Measurements from ENCODE around the gene TNFAIP8L2.
A peak's percentile ranks its signal among the peaks of the same experiment; 100 is the strongest.

TNFAIP8L2 gene

DNA sequence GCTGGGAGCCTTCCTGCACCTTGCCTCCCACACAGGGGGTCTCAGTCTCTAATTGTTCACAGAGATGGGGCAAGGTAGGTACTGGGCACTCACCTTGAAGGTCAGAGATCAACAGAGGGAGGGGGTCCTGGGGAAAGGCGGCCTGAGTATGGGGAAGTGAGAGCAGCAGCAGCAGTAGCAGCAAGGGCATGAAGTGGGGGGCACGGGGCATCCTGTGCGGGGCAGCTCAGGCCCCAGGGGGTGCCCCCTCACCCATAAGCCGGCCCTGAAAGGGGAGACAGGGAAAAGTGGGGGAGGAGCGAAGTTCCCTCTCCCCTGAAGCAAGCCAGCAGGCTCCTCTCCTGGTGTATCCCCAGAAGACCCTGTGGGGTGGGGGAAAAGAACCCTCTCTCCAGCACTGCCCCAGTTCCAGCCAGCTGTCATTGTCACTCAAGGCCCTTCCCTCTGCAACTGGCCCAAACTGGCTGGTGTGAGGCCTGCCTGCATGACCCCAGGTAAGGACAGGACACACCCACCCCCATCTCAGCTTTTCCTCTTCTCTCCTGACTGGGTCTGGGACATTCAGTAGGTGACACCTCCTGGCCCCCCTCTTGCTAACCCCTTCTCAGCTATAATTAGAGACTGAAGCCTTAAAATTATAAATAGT, 13.9 kb upstream of the TNFAIP8L2 start:
- Mint-ChIP-seq H3K4me1 (peaks cover 17% of the 10 kb centered on the region), H3K27ac (no peak overlapping the region), H3K4me3 (no peak overlapping the region), H3K27me3 (no peaks in the 10 kb centered on the region), H3K36me3 (no peaks in the 10 kb centered on the region), H3K9me3 (no peaks in the 10 kb centered on the region)

DNA sequence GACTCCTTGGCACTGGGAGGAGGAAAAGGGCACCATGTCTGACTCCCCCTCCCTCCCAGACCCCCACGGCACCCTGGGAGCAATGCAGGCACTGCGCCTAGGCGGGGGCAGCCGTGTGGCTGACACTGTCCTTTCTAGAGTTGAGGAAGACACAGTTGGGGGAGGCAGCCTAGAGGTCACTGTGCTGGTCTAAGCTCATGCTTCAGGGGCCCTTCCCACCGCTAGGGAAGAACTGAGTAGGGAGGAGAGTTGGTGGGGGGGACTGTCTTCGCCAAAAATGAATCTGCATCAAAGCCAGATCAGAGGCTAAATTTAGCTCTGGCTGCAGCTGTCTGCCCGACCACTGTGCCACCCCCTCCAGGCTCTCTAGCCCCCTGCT, 13.4 kb upstream of the TNFAIP8L2 start:
- peaks cover 17% of the 10 kb centered on the region for H3K4me1 Mint-ChIP-seq
- no peaks in the 10 kb centered on the region for H3K36me3 Mint-ChIP-seq
- no peaks in the 10 kb centered on the region for H3K9me3 Mint-ChIP-seq
- no peak overlapping the region for H3K27ac Mint-ChIP-seq
- no peaks in the 10 kb centered on the region for H3K27me3 Mint-ChIP-seq
- H3K4me3 Mint-ChIP-seq = no peak overlapping the region

DNA sequence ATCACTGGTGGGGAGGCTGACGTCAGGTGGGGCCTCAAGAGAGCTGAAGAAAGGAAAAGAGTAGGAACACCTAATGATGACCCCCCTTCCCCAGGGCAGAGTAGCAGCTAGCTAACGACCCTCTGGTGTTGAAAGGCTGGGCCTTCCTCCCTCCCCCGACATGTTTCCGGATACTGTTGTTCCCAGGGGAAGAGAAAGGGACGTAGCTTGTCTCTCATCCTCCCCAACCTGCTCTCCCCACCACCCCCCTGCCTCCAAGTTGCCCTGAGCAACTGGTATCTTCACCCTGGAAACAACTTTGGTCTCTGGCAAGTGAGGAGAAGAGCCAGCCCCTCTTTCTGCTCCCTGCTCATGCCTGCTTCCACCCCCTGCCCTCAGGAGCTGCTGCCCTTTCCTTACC, 12.5 kb upstream of the TNFAIP8L2 start:
- H3K4me1 Mint-ChIP-seq = peaks cover 17% of the 10 kb centered on the region
- no peaks in the 10 kb centered on the region for H3K36me3 Mint-ChIP-seq
- H3K27me3 Mint-ChIP-seq = no peaks in the 10 kb centered on the region
- no peak overlapping the region for H3K27ac Mint-ChIP-seq
- H3K9me3 Mint-ChIP-seq = no peaks in the 10 kb centered on the region
- no peak overlapping the region for H3K4me3 Mint-ChIP-seq

DNA sequence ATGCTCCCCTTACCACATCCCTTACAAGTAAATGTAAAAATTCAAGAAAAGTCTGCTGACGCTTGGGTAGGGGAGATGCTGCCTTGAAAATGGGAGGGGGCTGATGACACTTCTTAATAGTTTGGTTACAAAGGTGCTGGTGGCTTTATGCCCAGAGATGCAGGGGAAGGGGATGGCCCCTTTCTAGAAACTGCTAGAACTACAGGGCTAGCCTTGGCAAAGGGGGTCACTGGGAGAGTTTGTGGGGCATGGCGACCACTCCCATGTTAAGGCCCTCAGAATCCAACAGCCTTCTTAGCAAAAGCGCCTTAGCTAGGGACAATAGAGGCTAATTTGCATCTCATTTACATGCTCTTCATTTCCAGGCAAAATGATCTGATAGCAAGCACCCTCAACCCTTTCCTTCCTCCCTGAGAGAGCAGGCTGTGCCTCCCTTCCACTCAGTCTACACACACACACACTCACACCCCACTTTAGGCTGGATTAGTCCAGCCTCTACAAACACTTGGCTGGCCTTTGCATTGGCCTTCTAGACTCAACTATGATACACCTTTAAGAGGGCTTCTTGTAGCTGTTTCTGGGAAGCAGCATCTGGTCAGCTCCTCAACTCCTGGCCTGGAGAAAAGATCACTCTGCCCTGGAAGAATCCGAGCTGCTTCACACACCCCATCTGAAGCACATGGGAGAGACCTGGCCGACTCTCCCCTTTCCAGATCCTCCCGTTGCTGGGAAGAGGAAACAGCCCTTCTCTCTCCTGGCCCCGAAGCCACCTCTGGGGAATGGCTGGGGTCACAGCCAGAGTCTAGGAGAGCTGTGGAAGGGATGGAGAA, 11.8 kb upstream of the TNFAIP8L2 start:
- no peaks in the 10 kb centered on the region for H3K9me3 Mint-ChIP-seq
- H3K27me3 Mint-ChIP-seq = no peaks in the 10 kb centered on the region
- peaks cover 17% of the 10 kb centered on the region for H3K4me1 Mint-ChIP-seq
- no peak overlapping the region for H3K4me3 Mint-ChIP-seq
- no peak overlapping the region for H3K27ac Mint-ChIP-seq
- no peaks in the 10 kb centered on the region for H3K36me3 Mint-ChIP-seq

DNA sequence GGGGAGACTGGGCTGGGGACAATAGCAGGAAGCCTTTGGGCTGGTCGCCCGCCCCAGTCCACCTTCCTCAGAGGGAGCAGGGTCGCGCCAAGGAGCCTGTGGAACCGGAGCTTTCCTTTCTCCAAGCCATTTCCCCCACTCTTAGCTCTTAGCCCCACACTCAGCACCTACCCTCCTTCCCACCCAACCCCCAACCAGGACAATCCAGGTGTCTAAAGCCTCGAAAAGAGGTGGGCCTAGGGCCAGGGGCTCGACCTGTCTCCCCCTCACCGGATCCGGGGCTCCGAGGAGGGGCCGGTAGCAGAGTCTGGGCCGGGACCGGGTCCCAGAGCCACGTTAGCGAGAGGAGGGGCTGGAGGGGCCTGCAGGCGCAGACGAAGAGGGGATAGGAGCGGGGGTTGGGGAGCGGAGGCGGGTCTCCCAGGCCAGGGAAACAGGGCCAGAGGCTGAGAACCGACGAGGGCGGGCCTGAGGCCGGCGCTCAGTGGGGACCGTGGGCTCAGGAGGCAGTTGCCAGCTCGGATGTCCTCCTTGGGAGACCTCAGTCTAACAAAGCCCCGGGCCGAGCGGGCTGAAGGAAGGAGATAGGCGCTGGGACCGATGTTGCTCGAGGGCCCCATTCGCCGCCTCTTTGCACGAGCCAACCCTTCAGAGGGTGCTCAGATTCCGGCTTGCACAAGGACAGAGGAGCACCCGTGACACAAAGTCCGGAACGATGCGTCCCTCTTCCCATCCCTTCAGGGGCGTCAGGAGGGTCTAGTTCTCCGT, 11.0 kb upstream of the TNFAIP8L2 start:
- H3K27me3 Mint-ChIP-seq = no peaks in the 10 kb centered on the region
- no peaks in the 10 kb centered on the region for H3K36me3 Mint-ChIP-seq
- H3K9me3 Mint-ChIP-seq = no peaks in the 10 kb centered on the region
- peaks cover 17% of the 10 kb centered on the region for H3K4me1 Mint-ChIP-seq
- no peak overlapping the region for H3K27ac Mint-ChIP-seq
- peak overlapping the region; percentile 91 for H3K4me3 Mint-ChIP-seq

DNA sequence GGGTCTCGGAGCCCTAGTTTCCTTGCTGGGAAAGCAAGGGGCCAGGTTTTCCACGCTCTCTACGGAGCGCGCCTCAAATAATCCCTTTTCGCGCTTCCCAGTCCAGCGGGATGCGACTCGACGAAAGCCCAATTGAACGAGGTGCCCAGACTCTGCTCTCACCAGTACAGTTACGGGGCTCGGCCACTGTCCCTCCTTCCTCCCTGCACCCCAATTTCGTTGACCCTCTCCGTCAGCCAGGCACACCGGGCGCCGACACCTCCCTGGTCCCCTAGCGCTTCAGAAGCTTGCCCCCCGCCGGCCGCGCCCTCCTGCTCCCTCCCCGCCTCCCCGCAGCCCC, 10.4 kb upstream of the TNFAIP8L2 start:
- H3K36me3 Mint-ChIP-seq = no peaks in the 10 kb centered on the region
- peak overlapping the region; percentile 91 for H3K4me3 Mint-ChIP-seq
- H3K9me3 Mint-ChIP-seq = no peaks in the 10 kb centered on the region
- H3K27me3 Mint-ChIP-seq = no peaks in the 10 kb centered on the region
- H3K27ac Mint-ChIP-seq = no peak overlapping the region
- peaks cover 17% of the 10 kb centered on the region for H3K4me1 Mint-ChIP-seq

DNA sequence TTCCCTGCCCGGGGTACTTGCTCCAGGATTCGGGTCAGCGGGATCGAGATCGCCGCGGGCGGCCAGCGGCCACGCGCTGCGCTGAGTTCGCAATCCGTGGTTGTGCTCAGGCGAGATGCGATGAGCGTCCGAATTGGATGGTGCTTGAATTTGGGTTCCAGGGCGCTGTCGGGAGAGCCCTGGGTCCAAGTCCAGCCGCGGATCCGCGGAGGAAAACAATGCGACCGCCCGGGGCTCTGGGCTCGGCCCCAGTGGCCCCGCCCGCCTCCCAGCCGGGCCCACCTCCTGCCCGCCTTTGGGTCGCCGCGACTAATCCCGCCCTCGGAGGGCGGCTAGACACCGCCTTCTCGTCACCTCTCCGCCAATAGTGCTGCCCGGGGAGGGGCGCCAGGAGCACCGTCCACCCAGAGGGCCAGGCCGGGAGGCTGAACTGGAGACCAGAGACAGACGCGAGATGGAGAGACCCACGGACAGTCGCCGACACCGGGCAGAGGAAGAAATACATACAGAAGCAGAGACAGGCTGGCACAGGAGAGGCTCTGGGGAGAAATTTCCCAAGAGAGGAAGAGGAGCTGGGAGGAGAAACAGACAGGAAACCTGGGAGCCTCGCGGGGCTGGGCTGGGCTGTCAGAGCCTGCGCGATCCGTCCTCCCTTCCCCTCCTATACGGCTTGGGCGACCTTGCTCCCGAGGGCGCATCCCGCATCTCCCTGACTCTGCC, 9.9 kb upstream of the TNFAIP8L2 start, which contains the start of gene SEMA6C:
TSS of gene SEMA6C (minus strand) at position 220 of the 720 bp plus-strand sequence. CDS start 4,010 bp downstream, outside the sequence.
- peaks cover 17% of the 10 kb centered on the region for H3K4me1 Mint-ChIP-seq

DNA sequence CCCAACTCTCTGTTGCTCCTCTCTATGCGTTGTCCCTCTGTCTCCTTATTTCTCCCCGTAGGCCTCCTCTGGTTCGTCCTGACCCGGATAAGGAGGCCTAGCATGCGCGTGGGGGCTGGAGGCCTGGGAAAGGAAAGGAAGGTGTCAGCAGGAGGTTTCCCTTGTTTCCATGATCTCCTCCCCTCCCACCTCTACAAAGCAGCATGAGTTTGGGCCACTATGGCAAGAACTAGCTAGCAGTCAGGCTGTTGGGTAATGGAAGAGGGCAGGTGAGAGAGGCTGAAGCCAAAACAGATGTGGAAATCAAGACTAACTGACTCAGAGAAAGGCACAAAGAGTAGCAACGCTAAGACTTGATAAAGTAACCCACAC, 9.3 kb upstream of the TNFAIP8L2 start:
- H3K9me3 Mint-ChIP-seq = no peaks in the 10 kb centered on the region
- peaks cover 17% of the 10 kb centered on the region for H3K4me1 Mint-ChIP-seq
- H3K27me3 Mint-ChIP-seq = no peaks in the 10 kb centered on the region
- no peak overlapping the region for H3K27ac Mint-ChIP-seq
- H3K36me3 Mint-ChIP-seq = no peaks in the 10 kb centered on the region
- peak overlapping the region; percentile 91 for H3K4me3 Mint-ChIP-seq

More for the DNA sequence above, 9.9 kb upstream of the TNFAIP8L2 start, which contains the start of gene SEMA6C:
- peak within 1 kb of the TSS; percentile 63 for H3K27ac Mint-ChIP-seq
- H3K9me3 Mint-ChIP-seq = no peaks in the 10 kb centered on the region
- H3K27me3 Mint-ChIP-seq = no peaks in the 10 kb centered on the region
- H3K4me3 Mint-ChIP-seq = peak within 1 kb of the TSS; percentile 91
- H3K36me3 Mint-ChIP-seq = no peaks in the 10 kb centered on the region

DNA sequence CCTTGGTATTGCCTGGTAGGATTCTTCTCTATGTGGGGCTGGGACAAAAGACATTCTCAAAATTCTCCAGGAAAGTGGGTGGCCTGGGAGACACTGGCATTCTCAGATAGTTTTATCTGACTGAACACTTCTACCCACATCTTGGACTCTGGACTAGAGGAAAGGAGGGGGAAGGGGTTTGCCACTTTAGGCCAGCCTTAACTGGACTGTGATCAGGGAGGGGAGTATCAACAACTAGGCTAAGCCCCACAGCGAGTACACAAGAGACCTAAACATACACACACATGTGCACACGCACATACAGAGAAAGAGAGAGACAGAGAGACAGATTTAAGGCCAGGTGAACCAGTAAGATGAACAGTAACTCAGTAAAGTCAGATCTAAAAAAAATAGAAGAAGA, 8.8 kb upstream of the TNFAIP8L2 start:
- Mint-ChIP-seq H3K4me3 (peak overlapping the region; percentile 91), H3K9me3 (no peaks in the 10 kb centered on the region), H3K4me1 (peaks cover 17% of the 10 kb centered on the region), H3K36me3 (no peaks in the 10 kb centered on the region), H3K27ac (no peak overlapping the region), H3K27me3 (no peaks in the 10 kb centered on the region)

DNA sequence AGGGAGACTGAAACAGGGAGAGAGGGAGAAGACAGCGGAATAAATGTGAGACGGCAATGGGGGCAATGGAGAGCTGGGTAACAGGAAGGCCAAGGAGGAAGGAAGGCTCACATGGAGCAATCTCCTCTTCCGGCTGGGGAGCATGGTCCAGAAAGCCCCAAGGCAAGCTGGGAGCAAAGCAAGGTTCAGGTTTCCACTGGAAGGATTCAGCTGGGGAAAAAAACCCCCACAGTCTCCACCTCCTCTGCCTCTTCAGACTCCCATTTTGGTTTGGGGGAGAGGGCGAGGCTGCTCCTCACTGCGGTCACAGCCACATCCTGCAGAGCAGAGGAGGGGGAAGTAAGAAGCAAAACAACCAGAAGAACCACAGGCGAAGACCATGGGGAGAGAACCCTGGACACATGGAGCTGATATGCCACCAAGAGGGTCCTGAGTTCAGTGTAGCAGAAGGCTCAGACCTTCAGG, 650 bp downstream of the TNFAIP8L2 start:
- H3K27ac Mint-ChIP-seq = peak overlapping the region; percentile 98
- H3K27me3 Mint-ChIP-seq = no peaks in the 10 kb centered on the region
- H3K36me3 Mint-ChIP-seq = peaks cover 15% of the 10 kb centered on the region
- peaks cover 60% of the 10 kb centered on the region for H3K4me1 Mint-ChIP-seq
- H3K9me3 Mint-ChIP-seq = no peaks in the 10 kb centered on the region
- peak overlapping the region; percentile 100 for H3K4me3 Mint-ChIP-seq

DNA sequence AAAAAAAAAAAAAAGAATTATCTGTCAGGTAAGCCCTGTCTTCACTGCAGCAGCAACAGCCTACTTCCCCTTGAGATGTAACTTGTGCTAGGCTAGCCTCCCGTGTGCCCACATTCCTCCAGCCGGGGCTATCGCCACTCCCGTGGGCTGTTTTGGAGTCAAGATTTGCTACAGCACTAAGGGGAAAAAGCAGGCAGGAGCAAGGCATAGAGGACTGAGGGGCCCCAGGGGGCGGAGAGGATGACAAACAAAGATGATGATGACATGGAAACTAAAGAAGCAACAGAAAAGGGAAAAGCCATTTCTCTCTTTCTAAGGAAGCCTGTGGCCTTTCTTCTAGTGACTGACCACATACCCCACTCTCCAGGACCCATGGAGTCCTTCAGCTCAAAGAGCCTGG, 1.9 kb downstream of the TNFAIP8L2 start:
- Mint-ChIP-seq H3K4me1 (peaks cover 70% of the 10 kb centered on the region), H3K27ac (peak overlapping the region; percentile 98), H3K4me3 (peak overlapping the region; percentile 100), H3K9me3 (no peaks in the 10 kb centered on the region), H3K27me3 (no peaks in the 10 kb centered on the region), H3K36me3 (peaks cover 15% of the 10 kb centered on the region)

DNA sequence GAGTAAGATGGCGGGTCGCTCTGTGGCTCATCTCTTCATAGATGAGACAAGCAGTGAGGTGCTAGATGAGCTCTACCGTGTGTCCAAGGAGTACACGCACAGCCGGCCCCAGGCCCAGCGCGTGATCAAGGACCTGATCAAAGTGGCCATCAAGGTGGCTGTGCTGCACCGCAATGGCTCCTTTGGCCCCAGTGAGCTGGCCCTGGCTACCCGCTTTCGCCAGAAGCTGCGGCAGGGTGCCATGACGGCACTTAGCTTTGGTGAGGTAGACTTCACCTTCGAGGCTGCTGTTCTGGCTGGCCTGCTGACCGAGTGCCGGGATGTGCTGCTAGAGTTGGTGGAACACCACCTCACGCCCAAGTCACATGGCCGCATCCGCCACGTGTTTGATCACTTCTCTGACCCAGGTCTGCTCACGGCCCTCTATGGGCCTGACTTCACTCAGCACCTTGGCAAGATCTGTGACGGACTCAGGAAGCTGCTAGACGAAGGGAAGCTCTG, 2.4 kb downstream of the TNFAIP8L2 start:
- H3K4me3 Mint-ChIP-seq = peak overlapping the region; percentile 100
- peaks cover 75% of the 10 kb centered on the region for H3K4me1 Mint-ChIP-seq
- no peaks in the 10 kb centered on the region for H3K9me3 Mint-ChIP-seq
- peaks cover 15% of the 10 kb centered on the region for H3K36me3 Mint-ChIP-seq
- H3K27me3 Mint-ChIP-seq = no peaks in the 10 kb centered on the region
- H3K27ac Mint-ChIP-seq = peak overlapping the region; percentile 98

DNA sequence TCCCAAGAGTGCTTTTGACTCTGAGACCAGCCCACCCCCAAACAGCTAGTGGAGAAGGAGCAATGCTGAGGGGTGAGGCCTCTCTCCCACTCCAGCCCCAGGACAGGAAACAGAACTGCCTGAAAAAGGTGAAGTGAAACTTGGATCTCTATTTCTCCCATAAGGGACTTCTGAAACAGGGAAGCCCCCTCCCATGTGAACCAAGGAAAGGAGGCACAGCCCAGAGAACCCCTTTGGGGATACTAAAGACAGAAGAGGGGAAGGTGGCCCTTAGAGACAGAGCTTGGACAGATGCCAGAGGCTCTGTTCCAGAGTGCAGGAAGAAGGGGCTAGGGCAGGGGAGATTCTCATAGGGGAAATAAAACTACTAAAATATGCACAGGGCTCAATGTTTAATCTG, 2.9 kb downstream of the TNFAIP8L2 start:
- Mint-ChIP-seq H3K4me1 (peaks cover 81% of the 10 kb centered on the region), H3K27ac (peak overlapping the region; percentile 94), H3K4me3 (peak overlapping the region; percentile 31)

DNA sequence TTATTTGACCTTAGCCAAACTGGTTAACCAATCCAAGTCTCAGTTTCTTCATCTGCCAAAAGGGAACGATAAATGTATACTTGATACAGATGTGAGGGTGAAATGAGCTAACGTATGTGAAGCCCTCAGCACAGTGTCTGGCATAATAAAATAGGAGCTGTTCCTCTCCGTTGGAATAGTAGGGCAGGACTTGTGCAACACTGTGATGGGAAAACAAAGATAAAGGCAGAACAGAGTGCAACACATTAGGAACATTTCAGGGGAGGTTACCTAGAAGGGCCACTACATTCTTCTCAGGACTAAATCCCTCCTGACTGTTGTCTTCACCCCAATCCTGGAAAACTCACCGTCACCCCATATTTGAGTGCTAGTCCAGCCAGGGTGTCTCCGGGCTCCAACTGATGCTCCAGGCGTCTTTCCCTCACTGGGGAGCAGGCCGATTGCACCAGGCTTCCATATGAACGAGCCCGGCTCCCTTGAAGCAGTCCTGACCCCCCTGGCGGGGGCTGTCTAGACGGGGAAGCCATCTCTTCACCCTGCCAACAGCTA, 8.4 kb downstream of the TNFAIP8L2 start:
- Mint-ChIP-seq H3K9me3 (no peaks in the 10 kb centered on the region), H3K27ac (peak overlapping the region; percentile 88), H3K4me3 (peak overlapping the region; percentile 98), H3K27me3 (peaks cover 2% of the 10 kb centered on the region), H3K36me3 (peaks cover 13% of the 10 kb centered on the region), H3K4me1 (peaks cover 70% of the 10 kb centered on the region)

More for the DNA sequence above, 2.9 kb downstream of the TNFAIP8L2 start:
- peaks cover 18% of the 10 kb centered on the region for H3K36me3 Mint-ChIP-seq
- no peaks in the 10 kb centered on the region for H3K27me3 Mint-ChIP-seq
- H3K9me3 Mint-ChIP-seq = no peaks in the 10 kb centered on the region

DNA sequence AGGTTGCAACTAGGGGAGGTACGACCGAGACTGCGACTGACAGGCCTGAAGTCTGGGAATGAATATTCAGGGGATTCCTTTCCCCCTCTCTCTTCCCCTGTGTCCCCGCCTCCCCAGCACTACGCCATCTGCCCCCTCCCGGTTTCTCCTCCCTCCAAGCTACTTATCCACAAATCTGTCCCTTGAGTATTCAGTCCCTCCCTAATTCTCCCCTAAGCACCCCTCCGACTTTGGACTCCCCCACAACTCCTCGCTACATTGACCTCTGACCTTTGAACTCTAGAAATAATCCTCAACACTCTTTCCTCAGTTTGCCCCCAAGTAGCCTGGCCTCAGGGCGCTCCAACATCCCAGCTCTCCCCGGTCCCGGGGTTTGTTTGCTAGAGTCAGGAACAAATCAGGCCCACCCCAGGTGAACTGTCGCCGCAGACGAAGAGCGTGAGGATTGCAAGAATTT, 8.9 kb downstream of the TNFAIP8L2 start:
- Mint-ChIP-seq H3K36me3 (peaks cover 13% of the 10 kb centered on the region), H3K4me3 (peak overlapping the region; percentile 98), H3K27me3 (peaks cover 2% of the 10 kb centered on the region), H3K27ac (peak overlapping the region; percentile 99), H3K9me3 (no peaks in the 10 kb centered on the region), H3K4me1 (peaks cover 65% of the 10 kb centered on the region)

Data from activated naive CD4-positive, alpha-beta T cell treated with anti-CD3 and anti-CD28 coated beads, Interleukin-2, amount 50 U/mL, for 24 hours (primary cell).